DOHH2 (cell line): Measurements from ENCODE around the gene CFAP97D1.

ENCODE experiments used
- EZH2phosphoT487 ChIP-seq: fragments of 200-600 bp; sonication (generic); IDR thresholded peaks from 2 replicates; pipeline ENCODE4 v1.6.1; 2017; ENCODE audit warnings: borderline replicate concordance, mild to moderate bottlenecking, antibody characterized with exemption, low read length, moderate library complexity, mixed read lengths
- TF ChIP-seq, protein P1 (sequence below): fragments of 200-600 bp; sonication (generic); IDR thresholded peaks from one replicate; pipeline ENCODE4 v1.5.1; 2014; ENCODE audit warnings: antibody characterized with exemption, mild to moderate bottlenecking, low read depth, low read length; ENCODE audit not compliant: poor library complexity, severe bottlenecking

- TF ChIP-seq, protein P1, sequence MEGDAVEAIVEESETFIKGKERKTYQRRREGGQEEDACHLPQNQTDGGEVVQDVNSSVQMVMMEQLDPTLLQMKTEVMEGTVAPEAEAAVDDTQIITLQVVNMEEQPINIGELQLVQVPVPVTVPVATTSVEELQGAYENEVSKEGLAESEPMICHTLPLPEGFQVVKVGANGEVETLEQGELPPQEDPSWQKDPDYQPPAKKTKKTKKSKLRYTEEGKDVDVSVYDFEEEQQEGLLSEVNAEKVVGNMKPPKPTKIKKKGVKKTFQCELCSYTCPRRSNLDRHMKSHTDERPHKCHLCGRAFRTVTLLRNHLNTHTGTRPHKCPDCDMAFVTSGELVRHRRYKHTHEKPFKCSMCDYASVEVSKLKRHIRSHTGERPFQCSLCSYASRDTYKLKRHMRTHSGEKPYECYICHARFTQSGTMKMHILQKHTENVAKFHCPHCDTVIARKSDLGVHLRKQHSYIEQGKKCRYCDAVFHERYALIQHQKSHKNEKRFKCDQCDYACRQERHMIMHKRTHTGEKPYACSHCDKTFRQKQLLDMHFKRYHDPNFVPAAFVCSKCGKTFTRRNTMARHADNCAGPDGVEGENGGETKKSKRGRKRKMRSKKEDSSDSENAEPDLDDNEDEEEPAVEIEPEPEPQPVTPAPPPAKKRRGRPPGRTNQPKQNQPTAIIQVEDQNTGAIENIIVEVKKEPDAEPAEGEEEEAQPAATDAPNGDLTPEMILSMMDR = no peak
- no peak for TF ChIP-seq EZH2phosphoT487
These were observed 46.3 kb upstream of the CFAP97D1 start for GRCh38 chr17:43733956-43734355.
